ENCODE measurements around the gene CTAGE8.
"Not testable (repeated sequence)": the region's sequence is repeated elsewhere in the genome, so short reads cannot be mapped to it uniquely, and the experiment has no call there.

The CTAGE8 gene

GRCh38 chr7:144255471-144255897 lies 13.6 kb downstream of the CTAGE8 start:
- Histone ChIP-seq H3K27me3 (ENCODE audit: control insufficient read depth in 2 of 2, insufficient read depth in 2 of 2, low read length in 2 of 2) (no peaks in the 10 kb centered on the region), H3K9me3 (ENCODE audit: control insufficient read depth in 2 of 2, low read length in 2 of 2) (no peaks in the 10 kb centered on the region), H3K4me1 (ENCODE audit: control insufficient read depth in 2 of 2, insufficient read depth in 2 of 2, low read length in 2 of 2) (no peaks in the 10 kb centered on the region), H3K9ac (ENCODE audit: low read depth in 1 of 2, low read length in 2 of 2) (no peak overlapping the region), H3K36me3 (ENCODE audit: control insufficient read depth in 2 of 2, insufficient read depth in 2 of 2, low read length in 2 of 2) (no peaks in the 10 kb centered on the region), H3K27ac (ENCODE audit: low read depth in 2 of 2, low read length in 2 of 2) (no peak overlapping the region), H3K4me3 (ENCODE audit: low read length in 2 of 2) (no peak overlapping the region)

- H3K4me1 ChIP-seq (ENCODE audit: control insufficient read depth in 2 of 2, insufficient read depth in 2 of 2, low read length in 2 of 2); H3K9ac ChIP-seq (ENCODE audit: low read depth in 1 of 2, low read length in 2 of 2); H3K27ac ChIP-seq (ENCODE audit: low read depth in 2 of 2, low read length in 2 of 2); H3K27me3 ChIP-seq (ENCODE audit: control insufficient read depth in 2 of 2, insufficient read depth in 2 of 2, low read length in 2 of 2); H3K9me3 ChIP-seq (ENCODE audit: control insufficient read depth in 2 of 2, low read length in 2 of 2); H3K4me3 ChIP-seq (ENCODE audit: low read length in 2 of 2); H3K36me3 ChIP-seq (ENCODE audit: control insufficient read depth in 2 of 2, insufficient read depth in 2 of 2, low read length in 2 of 2): not testable (repeated sequence)
Observed at GRCh38 chr7:144252307-144252706, 16.8 kb downstream of the CTAGE8 start.

GRCh38 chr7:144247674-144248330 lies 21.3 kb downstream of the CTAGE8 start:
- H3K27ac ChIP-seq (ENCODE audit: low read depth in 2 of 2, low read length in 2 of 2); H3K4me1 ChIP-seq (ENCODE audit: control insufficient read depth in 2 of 2, insufficient read depth in 2 of 2, low read length in 2 of 2); H3K9ac ChIP-seq (ENCODE audit: low read depth in 1 of 2, low read length in 2 of 2); H3K9me3 ChIP-seq (ENCODE audit: control insufficient read depth in 2 of 2, low read length in 2 of 2); H3K27me3 ChIP-seq (ENCODE audit: control insufficient read depth in 2 of 2, insufficient read depth in 2 of 2, low read length in 2 of 2); H3K4me3 ChIP-seq (ENCODE audit: low read length in 2 of 2); H3K36me3 ChIP-seq (ENCODE audit: control insufficient read depth in 2 of 2, insufficient read depth in 2 of 2, low read length in 2 of 2): not testable (repeated sequence)

- H3K4me1 ChIP-seq (ENCODE audit: control insufficient read depth in 2 of 2, insufficient read depth in 2 of 2, low read length in 2 of 2); H3K9ac ChIP-seq (ENCODE audit: low read depth in 1 of 2, low read length in 2 of 2); H3K27me3 ChIP-seq (ENCODE audit: control insufficient read depth in 2 of 2, insufficient read depth in 2 of 2, low read length in 2 of 2); H3K36me3 ChIP-seq (ENCODE audit: control insufficient read depth in 2 of 2, insufficient read depth in 2 of 2, low read length in 2 of 2); H3K27ac ChIP-seq (ENCODE audit: low read depth in 2 of 2, low read length in 2 of 2); H3K4me3 ChIP-seq (ENCODE audit: low read length in 2 of 2); H3K9me3 ChIP-seq (ENCODE audit: control insufficient read depth in 2 of 2, low read length in 2 of 2): not testable (repeated sequence)
Observed at GRCh38 chr7:144246967-144247366, 22.1 kb downstream of the CTAGE8 start.

- H3K27me3 ChIP-seq (ENCODE audit: control insufficient read depth in 2 of 2, insufficient read depth in 2 of 2, low read length in 2 of 2); H3K36me3 ChIP-seq (ENCODE audit: control insufficient read depth in 2 of 2, insufficient read depth in 2 of 2, low read length in 2 of 2); H3K4me1 ChIP-seq (ENCODE audit: control insufficient read depth in 2 of 2, insufficient read depth in 2 of 2, low read length in 2 of 2); H3K9ac ChIP-seq (ENCODE audit: low read depth in 1 of 2, low read length in 2 of 2); H3K9me3 ChIP-seq (ENCODE audit: control insufficient read depth in 2 of 2, low read length in 2 of 2); H3K27ac ChIP-seq (ENCODE audit: low read depth in 2 of 2, low read length in 2 of 2); H3K4me3 ChIP-seq (ENCODE audit: low read length in 2 of 2): not testable (repeated sequence)
Observed at GRCh38 chr7:144245372-144245771, 23.7 kb downstream of the CTAGE8 start.

- not testable (repeated sequence) for H3K27me3 ChIP-seq (ENCODE audit: control insufficient read depth in 2 of 2, insufficient read depth in 2 of 2, low read length in 2 of 2); H3K4me3 ChIP-seq (ENCODE audit: low read length in 2 of 2); H3K27ac ChIP-seq (ENCODE audit: low read depth in 2 of 2, low read length in 2 of 2); H3K9ac ChIP-seq (ENCODE audit: low read depth in 1 of 2, low read length in 2 of 2); H3K9me3 ChIP-seq (ENCODE audit: control insufficient read depth in 2 of 2, low read length in 2 of 2); H3K4me1 ChIP-seq (ENCODE audit: control insufficient read depth in 2 of 2, insufficient read depth in 2 of 2, low read length in 2 of 2); H3K36me3 ChIP-seq (ENCODE audit: control insufficient read depth in 2 of 2, insufficient read depth in 2 of 2, low read length in 2 of 2)
Observed at GRCh38 chr7:144239365-144239764, 29.7 kb downstream of the CTAGE8 start, which contains the start of gene OR2A42. OR2A42 (minus strand) TSS chr7:144239605; CDS start chr7:144232843, 6,762 bp downstream.

GRCh38 chr7:144238530-144239082 lies 30.5 kb downstream of the CTAGE8 start:
- H3K27me3 ChIP-seq (ENCODE audit: control insufficient read depth in 2 of 2, insufficient read depth in 2 of 2, low read length in 2 of 2); H3K9ac ChIP-seq (ENCODE audit: low read depth in 1 of 2, low read length in 2 of 2); H3K36me3 ChIP-seq (ENCODE audit: control insufficient read depth in 2 of 2, insufficient read depth in 2 of 2, low read length in 2 of 2); H3K4me3 ChIP-seq (ENCODE audit: low read length in 2 of 2); H3K27ac ChIP-seq (ENCODE audit: low read depth in 2 of 2, low read length in 2 of 2); H3K4me1 ChIP-seq (ENCODE audit: control insufficient read depth in 2 of 2, insufficient read depth in 2 of 2, low read length in 2 of 2); H3K9me3 ChIP-seq (ENCODE audit: control insufficient read depth in 2 of 2, low read length in 2 of 2): not testable (repeated sequence)

GRCh38 chr7:144233039-144233438 lies 36.0 kb downstream of the CTAGE8 start:
- H3K27ac ChIP-seq (ENCODE audit: low read depth in 2 of 2, low read length in 2 of 2); H3K36me3 ChIP-seq (ENCODE audit: control insufficient read depth in 2 of 2, insufficient read depth in 2 of 2, low read length in 2 of 2); H3K27me3 ChIP-seq (ENCODE audit: control insufficient read depth in 2 of 2, insufficient read depth in 2 of 2, low read length in 2 of 2); H3K4me3 ChIP-seq (ENCODE audit: low read length in 2 of 2); H3K9ac ChIP-seq (ENCODE audit: low read depth in 1 of 2, low read length in 2 of 2); H3K9me3 ChIP-seq (ENCODE audit: control insufficient read depth in 2 of 2, low read length in 2 of 2); H3K4me1 ChIP-seq (ENCODE audit: control insufficient read depth in 2 of 2, insufficient read depth in 2 of 2, low read length in 2 of 2): not testable (repeated sequence)

- not testable (repeated sequence) for H3K9ac ChIP-seq (ENCODE audit: low read depth in 1 of 2, low read length in 2 of 2); H3K4me1 ChIP-seq (ENCODE audit: control insufficient read depth in 2 of 2, insufficient read depth in 2 of 2, low read length in 2 of 2); H3K36me3 ChIP-seq (ENCODE audit: control insufficient read depth in 2 of 2, insufficient read depth in 2 of 2, low read length in 2 of 2); H3K9me3 ChIP-seq (ENCODE audit: control insufficient read depth in 2 of 2, low read length in 2 of 2); H3K27me3 ChIP-seq (ENCODE audit: control insufficient read depth in 2 of 2, insufficient read depth in 2 of 2, low read length in 2 of 2); H3K27ac ChIP-seq (ENCODE audit: low read depth in 2 of 2, low read length in 2 of 2); H3K4me3 ChIP-seq (ENCODE audit: low read length in 2 of 2)
Observed at GRCh38 chr7:144231027-144231426, 38.1 kb downstream of the CTAGE8 start.

GRCh38 chr7:144228810-144229209 lies 40.3 kb downstream of the CTAGE8 start:
- H3K9me3 ChIP-seq (ENCODE audit: control insufficient read depth in 2 of 2, low read length in 2 of 2); H3K27me3 ChIP-seq (ENCODE audit: control insufficient read depth in 2 of 2, insufficient read depth in 2 of 2, low read length in 2 of 2); H3K27ac ChIP-seq (ENCODE audit: low read depth in 2 of 2, low read length in 2 of 2); H3K4me3 ChIP-seq (ENCODE audit: low read length in 2 of 2); H3K9ac ChIP-seq (ENCODE audit: low read depth in 1 of 2, low read length in 2 of 2); H3K36me3 ChIP-seq (ENCODE audit: control insufficient read depth in 2 of 2, insufficient read depth in 2 of 2, low read length in 2 of 2); H3K4me1 ChIP-seq (ENCODE audit: control insufficient read depth in 2 of 2, insufficient read depth in 2 of 2, low read length in 2 of 2): not testable (repeated sequence)

GRCh38 chr7:144226866-144227265 lies 42.2 kb downstream of the CTAGE8 start:
- H3K9me3 ChIP-seq (ENCODE audit: control insufficient read depth in 2 of 2, low read length in 2 of 2); H3K4me3 ChIP-seq (ENCODE audit: low read length in 2 of 2); H3K4me1 ChIP-seq (ENCODE audit: control insufficient read depth in 2 of 2, insufficient read depth in 2 of 2, low read length in 2 of 2); H3K27ac ChIP-seq (ENCODE audit: low read depth in 2 of 2, low read length in 2 of 2); H3K27me3 ChIP-seq (ENCODE audit: control insufficient read depth in 2 of 2, insufficient read depth in 2 of 2, low read length in 2 of 2); H3K9ac ChIP-seq (ENCODE audit: low read depth in 1 of 2, low read length in 2 of 2); H3K36me3 ChIP-seq (ENCODE audit: control insufficient read depth in 2 of 2, insufficient read depth in 2 of 2, low read length in 2 of 2): not testable (repeated sequence)
